ENCODE data around the gene TRIM62. TPM values are rescaled to one million over a fixed set of nuclear protein-coding genes. Genes with fewer than 3 reads are reported as not detected.

TRIM62 gene
- total and polyA plus RNA-seq, 10 donors: 2.5 to 16.1 (median 9.2) TPM

- H3K36me3 ChIP-seq: peaks cover 0 to 18% (median 0%) of the 10 kb centered on the region in 6 donors
- H3K27me3 ChIP-seq (replicated peaks in 1 of 7): peaks cover 0 to 16% (median 0%) of the 10 kb centered on the region in 7 donors
- H3K27ac ChIP-seq: peak overlapping the region; percentile 22 to 87 (median 76)
- intact Hi-C loops (cut with DNase I; ENCODE audit: low total_unique reads): no loop called here
- H3K4me3 ChIP-seq: peak overlapping the region; percentile 65 to 91 (median 85)
- DNase-seq: peak; percentile 96
- WGBS, 5 donors: 0 to 1% (median 1%) methylated on average over 27 to 90 of the region's 90 CpGs
- H3K4me1 ChIP-seq: peaks cover 0 to 43% (median 20%) of the 10 kb centered on the region in 6 donors
- no peaks in the 10 kb centered on the region for H3K9me3 ChIP-seq
- TF ChIP-seq POLR2AphosphoS5 (IDR thresholded peaks at IDR 0.05) (peak; percentile 56 to 84 (median 82)), POLR2A (IDR thresholded peaks at IDR 0.05) (no peak)
- TF ChIP-seq, protein P1, sequence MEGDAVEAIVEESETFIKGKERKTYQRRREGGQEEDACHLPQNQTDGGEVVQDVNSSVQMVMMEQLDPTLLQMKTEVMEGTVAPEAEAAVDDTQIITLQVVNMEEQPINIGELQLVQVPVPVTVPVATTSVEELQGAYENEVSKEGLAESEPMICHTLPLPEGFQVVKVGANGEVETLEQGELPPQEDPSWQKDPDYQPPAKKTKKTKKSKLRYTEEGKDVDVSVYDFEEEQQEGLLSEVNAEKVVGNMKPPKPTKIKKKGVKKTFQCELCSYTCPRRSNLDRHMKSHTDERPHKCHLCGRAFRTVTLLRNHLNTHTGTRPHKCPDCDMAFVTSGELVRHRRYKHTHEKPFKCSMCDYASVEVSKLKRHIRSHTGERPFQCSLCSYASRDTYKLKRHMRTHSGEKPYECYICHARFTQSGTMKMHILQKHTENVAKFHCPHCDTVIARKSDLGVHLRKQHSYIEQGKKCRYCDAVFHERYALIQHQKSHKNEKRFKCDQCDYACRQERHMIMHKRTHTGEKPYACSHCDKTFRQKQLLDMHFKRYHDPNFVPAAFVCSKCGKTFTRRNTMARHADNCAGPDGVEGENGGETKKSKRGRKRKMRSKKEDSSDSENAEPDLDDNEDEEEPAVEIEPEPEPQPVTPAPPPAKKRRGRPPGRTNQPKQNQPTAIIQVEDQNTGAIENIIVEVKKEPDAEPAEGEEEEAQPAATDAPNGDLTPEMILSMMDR (IDR thresholded peaks at IDR 0.05 in 8 of 11, conservative IDR thresholded peaks at IDR 0.05 in 3 of 11): no peak
Observed at GRCh38 chr1:33180911-33181890, 642 bp downstream of the TRIM62 start.

DNA sequence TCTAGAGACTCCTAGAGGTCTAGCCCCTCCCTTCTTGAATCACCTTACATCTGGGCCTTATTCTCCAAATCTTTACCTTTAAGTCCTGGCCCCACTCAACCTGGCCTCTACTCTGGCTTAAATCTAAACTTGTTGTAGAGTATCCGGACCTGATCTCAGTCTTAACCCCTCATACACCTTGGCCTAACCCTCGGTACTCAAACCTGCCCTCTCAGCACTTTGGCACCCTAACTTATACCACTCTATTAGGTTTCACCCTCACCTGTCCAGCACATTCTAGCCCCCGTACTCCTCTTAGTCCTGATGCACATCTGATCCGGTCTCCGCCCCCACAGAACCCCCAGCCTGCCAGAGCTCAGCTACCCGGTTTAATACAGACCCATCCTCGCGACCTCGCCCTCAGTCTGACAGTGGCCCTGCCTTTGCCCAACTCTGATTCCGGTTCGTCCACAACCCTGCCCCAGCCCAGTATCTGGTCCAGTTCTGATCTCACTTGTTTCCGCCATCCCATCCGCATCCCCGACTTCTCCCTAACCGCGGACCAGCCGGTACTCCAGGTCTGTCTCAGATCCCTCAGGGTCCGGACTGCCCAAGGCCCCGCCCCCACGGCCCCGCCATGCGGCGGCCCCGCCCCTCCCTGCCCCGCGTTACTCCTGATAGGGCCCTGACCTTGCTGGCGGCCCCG is 1.5 kb downstream of the TRIM62 start:
- H3K9me3 ChIP-seq: no peaks in the 10 kb centered on the region
- H3K27ac ChIP-seq: peak overlapping the region in 3 of 8 donors; percentile 83 to 87 (median 84)
- peaks cover 0 to 24% (median under 1%) of the 10 kb centered on the region in 6 donors for H3K36me3 ChIP-seq
- peaks cover 0 to 43% (median 20%) of the 10 kb centered on the region in 6 donors for H3K4me1 ChIP-seq
- DNase-seq: no peak
- H3K27me3 ChIP-seq (replicated peaks in 1 of 7): peaks cover 0 to 16% (median 0%) of the 10 kb centered on the region in 7 donors
- 23 to 27% (median 25%) methylated on average over 27 to 28 of the region's 28 CpGs for WGBS, 5 donors
- TF ChIP-seq POLR2A (IDR thresholded peaks at IDR 0.05) (no peak), POLR2AphosphoS5 (IDR thresholded peaks at IDR 0.05) (no peak)
- TF ChIP-seq, protein P1 (IDR thresholded peaks at IDR 0.05 in 8 of 11, conservative IDR thresholded peaks at IDR 0.05 in 3 of 11): no peak
- intact Hi-C loops (cut with DNase I; ENCODE audit: low total_unique reads): no loop called here
- H3K4me3 ChIP-seq: peak overlapping the region in 7 of 8 donors; percentile 65 to 91 (median 85)

DNA sequence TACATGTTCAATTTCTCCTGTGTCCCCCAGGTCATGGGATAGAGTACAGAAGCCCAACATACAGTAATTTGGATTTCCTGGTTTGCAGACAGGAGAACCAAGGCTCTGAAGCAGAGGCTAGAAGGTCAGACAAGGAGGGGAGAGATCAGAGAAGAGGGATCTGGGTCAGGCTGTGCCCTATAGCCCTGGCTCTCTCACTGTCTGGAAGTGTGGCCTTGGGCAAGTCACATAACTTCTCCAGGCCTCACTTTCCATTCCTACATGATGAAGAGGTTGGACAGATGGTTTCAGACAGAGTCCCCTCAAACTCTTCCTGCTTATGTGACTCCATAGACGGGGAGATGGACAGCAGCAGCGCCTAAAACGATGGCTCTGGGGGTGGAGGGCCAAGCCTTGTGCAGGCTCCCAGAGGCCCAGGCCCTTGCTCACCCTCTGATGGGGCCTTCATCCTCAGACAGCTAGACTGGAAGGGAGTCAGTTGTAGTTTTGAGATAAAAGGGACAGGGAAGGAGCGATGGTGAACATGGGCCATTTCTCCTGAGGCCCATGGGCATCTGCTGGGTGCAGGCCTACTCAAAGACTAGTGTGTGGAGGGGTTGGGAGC is 2.9 kb downstream of the TRIM62 start:
- Histone ChIP-seq H3K4me1 (peaks cover 0 to 43% (median 20%) of the 10 kb centered on the region in 6 donors), H3K27ac (no peak overlapping the region), H3K36me3 (peaks cover 0 to 30% (median 2%) of the 10 kb centered on the region in 6 donors), H3K9me3 (no peaks in the 10 kb centered on the region), H3K27me3 (replicated peaks in 1 of 7) (peaks cover 0 to 4% (median 0%) of the 10 kb centered on the region in 7 donors), H3K4me3 (no peak overlapping the region)
- WGBS, 5 donors: 89 to 99% (median 98%) methylated on average over 4 of the region's 4 CpGs
- TF ChIP-seq, protein P1 (IDR thresholded peaks at IDR 0.05 in 8 of 11, conservative IDR thresholded peaks at IDR 0.05 in 3 of 11): no peak
- TF ChIP-seq POLR2AphosphoS5 (IDR thresholded peaks at IDR 0.05) (no peak), POLR2A (IDR thresholded peaks at IDR 0.05) (no peak)
- DNase-seq: no peak
- intact Hi-C loops (cut with DNase I; ENCODE audit: low total_unique reads): no loop called here
